ENCODE measurements around the gene RASAL2. TPM values are rescaled to one million over a fixed set of nuclear protein-coding genes. Genes with fewer than 3 reads are reported as not detected.

RASAL2 gene
- total and polyA plus RNA-seq, 2 experiments from 2014 or later = 16.0 to 42.2 TPM

GRCh38 chr1:178088651-178089050 lies 5.3 kb upstream of the RASAL2 start:
- Histone ChIP-seq H3K4me1 (ENCODE audit: insufficient read depth) (peaks cover 8% of the 10 kb centered on the region), H3K9me2 (ENCODE audit: insufficient read depth) (no peaks in the 10 kb centered on the region), H3K27me3 (ENCODE audit: insufficient read depth) (no peaks in the 10 kb centered on the region), H2AFZ (no peak overlapping the region), H4K20me1 (replicated peaks; ENCODE audit: insufficient read depth) (no peaks in the 10 kb centered on the region), H3K4me3 (no peak overlapping the region), H3K27ac (ENCODE audit: low read depth) (no peak overlapping the region), H3F3A (replicated peaks; ENCODE audit: low read depth) (no peaks in the 10 kb centered on the region), H3K79me2 (replicated peaks; ENCODE audit: insufficient read depth) (peaks cover 3% of the 10 kb centered on the region), H3K4me2 (no peak overlapping the region), H3K36me3 (ENCODE audit: insufficient read depth) (no peaks in the 10 kb centered on the region)
- Mint-ChIP-seq H3K27me3 (ENCODE audit: insufficient read depth, low read depth, poor library complexity) (peaks cover 6% of the 10 kb centered on the region), H3K27ac (no peak overlapping the region), H3K4me3 (no peak overlapping the region), H3K36me3 (ENCODE audit: low read depth) (no peaks in the 10 kb centered on the region), H3K9me3 (no peaks in the 10 kb centered on the region), H3K4me1 (peaks cover 9% of the 10 kb centered on the region; the same call in 2 of the 3 replicates)
- no peak for TF ChIP-seq ZNF462 (CRISPR knock-in tag; IDR thresholded peaks at IDR 0.05)
- TF ChIP-seq ZNF331 (CRISPR knock-in tag; IDR thresholded peaks at IDR 0.05; ENCODE audit: low read depth) = no peak
- TF ChIP-seq REST (IDR thresholded peaks at IDR 0.05; ENCODE audit: unreplicated experiment) = no peak
- no peak for TF ChIP-seq ETS1 (IDR thresholded peaks at IDR 0.05)
- TF ChIP-seq POLR2AphosphoS5 (IDR thresholded peaks at IDR 0.05; ENCODE audit: low read depth) = no peak
- TF ChIP-seq STAT1 (IDR thresholded peaks at IDR 0.05; ENCODE audit: unreplicated experiment) = no peak
- TF ChIP-seq CREB1 (CRISPR knock-in tag; IDR thresholded peaks at IDR 0.05; ENCODE audit: low read depth) = no peak
- TF ChIP-seq ZNF114 (CRISPR knock-in tag; IDR thresholded peaks at IDR 0.05) = no peak
- TF ChIP-seq EZH2phosphoT487 (IDR thresholded peaks at IDR 0.05; ENCODE audit: unreplicated experiment) = no peak
- no peak for TF ChIP-seq CTCF (conservative IDR thresholded peaks at IDR 0.05; ENCODE audit: low read depth in 2 of 2)
- TF ChIP-seq NANOG (IDR thresholded peaks at IDR 0.05; ENCODE audit: borderline replicate concordance) = no peak
- TF ChIP-seq EZH2 (IDR thresholded peaks at IDR 0.05; ENCODE audit: low read depth, unreplicated experiment) = no peak
- no peak for TF ChIP-seq JUNB (IDR thresholded peaks at IDR 0.05; ENCODE audit: unreplicated experiment)
- no peak for DNase-seq (ENCODE audit: low spot score)
- no peak for ATAC-seq

All from GM23338 (cell line).